ENCODE measurements around the gene PRR14L. TPM values are rescaled to one million over a fixed set of nuclear protein-coding genes. Genes with fewer than 3 reads are reported as not detected.
"Not testable (repeated sequence)": the region's sequence is repeated elsewhere in the genome, so short reads cannot be mapped to it uniquely, and the experiment has no call there.

The PRR14L gene
- total and polyA plus RNA-seq, 10 donors, result 3.9 to 65.4 (median 41.3) TPM

- Histone ChIP-seq H3K36me3 (peaks cover 0 to 100% (median 52%) of the 10 kb centered on the region in 6 donors), H3K27ac (no peak overlapping the region), H3K4me1 (no peaks in the 10 kb centered on the region), H3K9me3 (no peaks in the 10 kb centered on the region), H3K4me3 (no peak overlapping the region), H3K27me3 (replicated peaks in 1 of 7) (no peaks in the 10 kb centered on the region)
- DNase-seq, result no peak
- WGBS, 5 donors, result 86 to 90% (median 87%) methylated on average over 8 of the region's 8 CpGs
- TF ChIP-seq POLR2A (IDR thresholded peaks at IDR 0.05), result no peak
- no peak for TF ChIP-seq CTCF (IDR thresholded peaks at IDR 0.05 in 8 of 11, conservative IDR thresholded peaks at IDR 0.05 in 3 of 11)
- TF ChIP-seq POLR2AphosphoS5 (IDR thresholded peaks at IDR 0.05), result no peak
- intact Hi-C loops (cut with DNase I; ENCODE audit: low total_unique reads), result no loop called here
These were observed 42.4 kb downstream of the PRR14L start for GRCh38 chr22:31707519-31707918.

- Histone ChIP-seq H3K36me3 (peaks cover 0 to 100% (median 67%) of the 10 kb centered on the region in 6 donors), H3K27ac (peak overlapping the region in 3 of 8 donors; percentile 40 to 54 (median 48)), H3K4me1 (peaks cover 0 to 23% (median 0%) of the 10 kb centered on the region in 6 donors), H3K4me3 (no peak overlapping the region), H3K9me3 (no peaks in the 10 kb centered on the region), H3K27me3 (replicated peaks in 1 of 7) (no peaks in the 10 kb centered on the region)
- intact Hi-C loops (cut with DNase I; ENCODE audit: low total_unique reads), result no loop called here
- TF ChIP-seq POLR2AphosphoS5 (IDR thresholded peaks at IDR 0.05) (no peak), CTCF (IDR thresholded peaks at IDR 0.05 in 8 of 11, conservative IDR thresholded peaks at IDR 0.05 in 3 of 11) (no peak), POLR2A (IDR thresholded peaks at IDR 0.05) (no peak)
- DNase-seq, result no peak
- WGBS, 5 donors, result 51 to 62% (median 58%) methylated on average over 4 of the region's 4 CpGs
These were observed 54.5 kb downstream of the PRR14L start for GRCh38 chr22:31695423-31695822.

GRCh38 chr22:31694046-31694445 is 55.9 kb downstream of the PRR14L start:
- DNase-seq; H3K9me3 ChIP-seq; H3K27me3 ChIP-seq (replicated peaks in 1 of 7); intact Hi-C loops (cut with DNase I; ENCODE audit: low total_unique reads); H3K4me3 ChIP-seq; H3K27ac ChIP-seq: not testable (repeated sequence)
- peaks cover 0 to 23% (median 0%) of the 10 kb centered on the region in 6 donors for H3K4me1 ChIP-seq
- H3K36me3 ChIP-seq, result peaks cover 0 to 100% (median 64%) of the 10 kb centered on the region in 6 donors
- WGBS, 5 donors, result 94 to 100% (median 97%) methylated on average over 11 of the region's 11 CpGs

- Histone ChIP-seq H3K4me1 (peaks cover 0 to 23% (median 0%) of the 10 kb centered on the region in 6 donors), H3K27me3 (replicated peaks in 1 of 7) (no peaks in the 10 kb centered on the region), H3K4me3 (no peak overlapping the region), H3K36me3 (peaks cover 0 to 100% (median 67%) of the 10 kb centered on the region in 6 donors), H3K9me3 (no peaks in the 10 kb centered on the region), H3K27ac (peak overlapping the region in 3 of 8 donors; percentile 42 to 49 (median 47))
- TF ChIP-seq CTCF (IDR thresholded peaks at IDR 0.05 in 8 of 11, conservative IDR thresholded peaks at IDR 0.05 in 3 of 11), result peak in 1 of 11 experiments; percentile 18
- no peak for TF ChIP-seq POLR2AphosphoS5 (IDR thresholded peaks at IDR 0.05)
- 86 to 100% (median 92%) methylated on average over 1 of the region's 1 CpG for WGBS, 5 donors
- intact Hi-C loops (cut with DNase I; ENCODE audit: low total_unique reads), result no loop called here
- no peak for DNase-seq
These were observed 57.6 kb downstream of the PRR14L start for GRCh38 chr22:31692186-31692886.
